Upper lobe of left lung (tissue), 6 donors: ENCODE data around the gene PLPPR1. TPM values are rescaled to one million over a fixed set of nuclear protein-coding genes. Genes with fewer than 3 reads are reported as not detected.

Experiments used
- ATAC-seq, 2 donors: fragments of 200-7000 bp; cut with Tn5 transposase; one replicate each; pipeline ENCODE4 v1.9.1; 2022; ENCODE audit warnings: mild to moderate bottlenecking in 2 of 2, moderate library complexity in 2 of 2; ENCODE audit not compliant: low FRiP score in 2 of 2
- DNase-seq, 2 donors: peaks; one replicate each; pipeline ENCODE4 v3.0.0-alpha.2; 2019 to 2020
- H3K27ac ChIP-seq, 4 donors: fragments of 200-600 bp; sonication (generic); one replicate each; pipeline ENCODE4 v1.5.1; 2016 to 2019
- H3K27me3 ChIP-seq, 4 donors: fragments of 200-600 bp; sonication (generic); one replicate each; pipeline ENCODE4 v1.5.1; 2017 to 2019
- H3K36me3 ChIP-seq, 4 donors: fragments of 200-600 bp; sonication (generic); one replicate each; pipeline ENCODE4 v1.5.1; 2016 to 2019
- H3K4me1 ChIP-seq, 4 donors: fragments of 200-600 bp; sonication (generic); one replicate each; pipeline ENCODE4 v1.5.1; 2018 to 2019
- H3K4me3 ChIP-seq, 4 donors: fragments of 200-600 bp; sonication (generic); one replicate each; pipeline ENCODE4 v1.5.1; 2017 to 2019; ENCODE audit warnings: mild to moderate bottlenecking in 2 of 4, moderate library complexity in 1 of 4
- H3K9me3 ChIP-seq, 4 donors: fragments of 200-600 bp; sonication (generic); one replicate each; pipeline ENCODE4 v1.5.1; 2018 to 2019
- EP300 ChIP-seq, 4 donors: sonication (generic); formaldehyde crosslinking; IDR thresholded peaks; one replicate each; pipeline ENCODE4 v1.5.1; 2017; ENCODE audit warnings: antibody characterized with exemption in 4 of 4, control low read depth in 2 of 4
- POLR2A ChIP-seq, 4 donors: fragments of 450-650 bp; IDR thresholded peaks; one replicate each; pipeline ENCODE4 v1.5.1; 2016 to 2017; ENCODE audit warnings: antibody characterized with exemption in 4 of 4, mild to moderate bottlenecking in 2 of 4
- POLR2AphosphoS5 ChIP-seq, 2 donors: sonication (generic); formaldehyde crosslinking; IDR thresholded peaks; one replicate each; pipeline ENCODE4 v1.5.1; 2017; ENCODE audit warnings: antibody characterized with exemption in 2 of 2
- WGBS, 2 donors: methylation state at CpG; one replicate each; pipeline ENCODE4 v1.1.5; 2017 to 2018; 5-methylcytosine and 5-hydroxymethylcytosine counted together
- total RNA-seq, 6 donors: library from RNA; depleted of rRNA in 4 of 6; stranded (reverse); fragments of >200 nt in 4 of 6; gene quantifications; one replicate each; pipeline versions ENCODE4 v1.1.0 to v1.2.1, GENCODE V29; 2016 to 2021
- TF ChIP-seq, protein P1 (sequence below), 6 experiments: fragments of 450-650 bp in 4 of 6; fragments of 200-600 bp in 2 of 6; sonication (generic) in 2 of 6; IDR thresholded peaks; one replicate each; pipeline ENCODE4 v1.5.1; 2016 to 2019; ENCODE audit warnings: antibody characterized with exemption in 6 of 6
- donor health status: DM: no; HTN: no; CAD: no; lungs with moderate emphysema.
- donor health status: DM: no; HTN: yes; CAD: no; lungs with severe emphysema.

The PLPPR1 gene
- total RNA-seq, 6 donors from 2014 or later = 0.44 to 5.1 (median 2.7) TPM; not detected in 1

DNA sequence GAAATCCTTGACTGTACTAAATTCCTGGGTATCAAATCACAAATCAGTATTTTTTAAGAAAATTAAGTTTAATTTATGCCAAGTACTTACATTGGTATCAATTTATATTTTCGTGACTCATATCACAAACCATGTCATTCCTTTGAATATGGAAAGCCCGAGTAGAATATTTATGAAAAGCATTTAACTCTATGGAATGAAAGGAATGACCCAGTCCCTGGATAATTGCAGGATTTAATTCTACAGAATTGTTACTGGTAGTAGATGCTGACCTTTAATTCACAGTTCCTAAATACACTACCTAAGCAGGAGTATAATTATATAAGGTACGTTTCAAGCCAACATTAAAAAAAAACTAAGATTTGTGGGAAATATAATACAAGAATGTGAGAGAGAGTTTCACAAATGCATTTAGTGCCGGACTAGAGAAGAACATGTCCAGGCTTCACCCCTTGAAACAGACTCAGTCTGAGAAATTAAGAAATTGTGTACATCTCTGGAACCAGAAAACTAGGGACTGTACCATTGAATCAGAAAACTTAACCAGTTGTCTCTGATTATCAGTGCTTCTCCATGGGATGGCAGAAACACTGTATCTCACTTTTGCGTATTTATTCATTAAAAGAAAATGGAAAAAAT is 28.5 kb upstream of the PLPPR1 start:
- Histone ChIP-seq H3K36me3 (no peaks in the 10 kb centered on the region), H3K27ac (no peak overlapping the region), H3K9me3 (no peaks in the 10 kb centered on the region), H3K4me3 (no peak overlapping the region), H3K27me3 (no peaks in the 10 kb centered on the region), H3K4me1 (no peaks in the 10 kb centered on the region)
- TF ChIP-seq EP300 (IDR thresholded peaks at IDR 0.05) = no peak
- TF ChIP-seq POLR2AphosphoS5 (IDR thresholded peaks at IDR 0.05) = no peak
- TF ChIP-seq POLR2A (IDR thresholded peaks at IDR 0.05) = no peak
- TF ChIP-seq, protein P1, sequence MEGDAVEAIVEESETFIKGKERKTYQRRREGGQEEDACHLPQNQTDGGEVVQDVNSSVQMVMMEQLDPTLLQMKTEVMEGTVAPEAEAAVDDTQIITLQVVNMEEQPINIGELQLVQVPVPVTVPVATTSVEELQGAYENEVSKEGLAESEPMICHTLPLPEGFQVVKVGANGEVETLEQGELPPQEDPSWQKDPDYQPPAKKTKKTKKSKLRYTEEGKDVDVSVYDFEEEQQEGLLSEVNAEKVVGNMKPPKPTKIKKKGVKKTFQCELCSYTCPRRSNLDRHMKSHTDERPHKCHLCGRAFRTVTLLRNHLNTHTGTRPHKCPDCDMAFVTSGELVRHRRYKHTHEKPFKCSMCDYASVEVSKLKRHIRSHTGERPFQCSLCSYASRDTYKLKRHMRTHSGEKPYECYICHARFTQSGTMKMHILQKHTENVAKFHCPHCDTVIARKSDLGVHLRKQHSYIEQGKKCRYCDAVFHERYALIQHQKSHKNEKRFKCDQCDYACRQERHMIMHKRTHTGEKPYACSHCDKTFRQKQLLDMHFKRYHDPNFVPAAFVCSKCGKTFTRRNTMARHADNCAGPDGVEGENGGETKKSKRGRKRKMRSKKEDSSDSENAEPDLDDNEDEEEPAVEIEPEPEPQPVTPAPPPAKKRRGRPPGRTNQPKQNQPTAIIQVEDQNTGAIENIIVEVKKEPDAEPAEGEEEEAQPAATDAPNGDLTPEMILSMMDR (IDR thresholded peaks at IDR 0.05) = no peak
- no peak for DNase-seq
- WGBS, 2 donors = 80 to 83% methylated on average over 5 of the region's 5 CpGs
- no peak for ATAC-seq

DNA sequence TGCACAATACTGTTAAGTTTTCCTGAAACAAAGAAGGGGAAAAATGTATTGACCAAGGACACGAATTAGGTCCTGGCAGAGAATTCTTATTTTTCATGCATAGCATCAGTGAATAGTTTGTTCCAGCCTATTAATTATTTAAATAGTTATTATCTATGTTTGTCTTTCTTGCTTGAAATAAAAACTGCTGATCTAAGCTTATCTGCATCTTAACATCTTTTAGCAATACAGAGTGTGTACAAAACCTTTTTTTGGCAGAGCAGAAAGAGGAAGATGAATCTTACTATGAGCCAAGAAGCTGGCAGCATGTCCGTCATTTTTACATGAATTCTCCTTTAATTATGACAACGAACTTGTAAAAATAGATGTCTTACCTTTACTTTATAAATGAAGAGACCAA is 23.3 kb upstream of the PLPPR1 start:
- WGBS, 2 donors = 87 to 89% methylated on average over 3 of the region's 3 CpGs
- Histone ChIP-seq H3K9me3 (no peaks in the 10 kb centered on the region), H3K36me3 (no peaks in the 10 kb centered on the region), H3K27me3 (no peaks in the 10 kb centered on the region), H3K4me3 (no peak overlapping the region), H3K27ac (no peak overlapping the region), H3K4me1 (no peaks in the 10 kb centered on the region)
- DNase-seq = no peak
- ATAC-seq = no peak
- no peak for TF ChIP-seq EP300 (IDR thresholded peaks at IDR 0.05)

DNA sequence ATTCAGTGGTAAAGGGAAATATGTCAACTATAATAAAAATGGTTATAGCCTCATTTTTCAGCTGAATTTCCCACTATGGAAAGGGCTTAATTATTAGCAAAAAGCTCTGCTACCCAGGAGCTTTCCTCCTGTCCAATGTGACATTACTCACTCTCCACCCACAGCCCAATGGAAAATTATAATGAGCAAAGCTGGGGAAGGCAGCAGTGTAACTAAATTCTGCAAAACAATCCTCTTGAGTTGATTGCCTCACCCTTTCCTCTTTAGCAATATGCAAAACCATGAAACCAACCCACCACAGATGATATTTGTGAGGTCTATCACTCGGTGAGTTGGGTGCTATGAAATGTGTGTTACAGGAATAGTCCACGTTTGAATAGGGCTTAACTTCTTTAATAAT is 14.0 kb upstream of the PLPPR1 start:
- no peaks in the 10 kb centered on the region for H3K36me3 ChIP-seq
- H3K4me1 ChIP-seq = no peaks in the 10 kb centered on the region
- ATAC-seq (no peak), DNase-seq (no peak)
- TF ChIP-seq POLR2A (IDR thresholded peaks at IDR 0.05) = no peak
- TF ChIP-seq EP300 (IDR thresholded peaks at IDR 0.05) = no peak
- TF ChIP-seq POLR2AphosphoS5 (IDR thresholded peaks at IDR 0.05) = no peak
- TF ChIP-seq, protein P1 (IDR thresholded peaks at IDR 0.05) = no peak
- 36 to 74% methylated on average over 2 of the region's 2 CpGs for WGBS, 2 donors
- H3K4me3 ChIP-seq = no peak overlapping the region
- H3K27ac ChIP-seq = no peak overlapping the region
- no peaks in the 10 kb centered on the region for H3K27me3 ChIP-seq
- no peaks in the 10 kb centered on the region for H3K9me3 ChIP-seq

DNA sequence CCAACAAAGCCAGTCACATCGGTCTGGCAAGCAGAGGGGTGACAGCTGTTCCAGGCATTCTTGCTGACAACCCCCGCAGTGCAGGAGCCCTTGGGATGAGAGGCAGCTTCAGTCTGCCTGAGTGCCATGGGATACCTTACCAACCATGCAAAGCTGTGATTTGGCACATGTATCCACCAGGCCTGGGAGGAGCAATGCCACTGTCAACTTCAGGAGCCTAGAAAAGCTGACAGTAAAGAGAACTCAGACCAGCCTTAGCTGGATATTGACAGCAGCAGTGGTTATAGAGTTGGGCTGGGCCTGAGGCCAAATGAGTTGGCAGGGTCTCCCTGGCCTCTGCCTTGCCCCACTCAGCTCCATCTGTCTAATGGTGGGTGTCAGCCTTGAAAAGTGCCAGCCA is 10.1 kb upstream of the PLPPR1 start:
- TF ChIP-seq POLR2AphosphoS5 (IDR thresholded peaks at IDR 0.05) (no peak), EP300 (IDR thresholded peaks at IDR 0.05) (no peak), POLR2A (IDR thresholded peaks at IDR 0.05) (no peak)
- TF ChIP-seq, protein P1 (IDR thresholded peaks at IDR 0.05) = no peak
- Histone ChIP-seq H3K4me3 (no peak overlapping the region), H3K9me3 (no peaks in the 10 kb centered on the region), H3K27me3 (no peaks in the 10 kb centered on the region), H3K27ac (no peak overlapping the region), H3K4me1 (no peaks in the 10 kb centered on the region), H3K36me3 (no peaks in the 10 kb centered on the region)
- DNase-seq (no peak), ATAC-seq (no peak)
- WGBS, 2 donors = 60 to 72% methylated on average over 2 of the region's 2 CpGs

DNA sequence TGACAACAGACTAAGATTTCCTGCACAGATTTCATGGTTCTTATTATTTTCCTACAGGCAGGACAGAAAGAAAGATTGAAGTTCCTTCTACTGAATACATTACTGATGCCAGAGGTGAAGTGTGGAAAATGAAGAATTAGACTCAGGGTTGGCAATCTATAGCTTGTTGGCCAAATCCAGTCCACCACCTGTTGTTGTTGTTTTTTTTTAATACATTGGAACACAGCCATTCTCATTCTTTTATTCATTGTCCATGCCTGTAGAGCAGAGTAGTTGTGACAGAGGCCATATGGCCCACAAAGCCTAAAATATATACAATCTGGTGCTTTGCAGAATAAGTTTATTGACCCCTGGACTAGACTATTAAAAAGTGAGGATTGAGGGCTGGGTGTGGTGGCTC is 5.8 kb upstream of the PLPPR1 start:
- Histone ChIP-seq H3K4me1 (peaks cover 0 to 5% (median 2%) of the 10 kb centered on the region in 4 donors), H3K27ac (no peak overlapping the region), H3K9me3 (no peaks in the 10 kb centered on the region), H3K4me3 (no peak overlapping the region), H3K36me3 (no peaks in the 10 kb centered on the region), H3K27me3 (no peaks in the 10 kb centered on the region)
- no peak for TF ChIP-seq EP300 (IDR thresholded peaks at IDR 0.05)
- no peak for TF ChIP-seq POLR2AphosphoS5 (IDR thresholded peaks at IDR 0.05)
- no peak for TF ChIP-seq POLR2A (IDR thresholded peaks at IDR 0.05)
- TF ChIP-seq, protein P1 (IDR thresholded peaks at IDR 0.05) = no peak
- ATAC-seq (no peak), DNase-seq (no peak)
